Spleen (tissue), 13 donors: Measurements from ENCODE around the gene FPR2. TPM values are rescaled to one million over a fixed set of nuclear protein-coding genes. Genes with fewer than 3 reads are reported as not detected.

Experiments used
- DNase-seq: peaks from one replicate; pipeline ENCODE4 v3.0.0-alpha.2; 2020
- H3K27ac ChIP-seq, 8 donors: fragments of 200-600 bp; sonication (generic) in 7 of 8; 1 replicate in 4 of 8; 2 replicates in 4 of 8; pipeline versions ENCODE4 v1.5.0 to v1.8.0; 2016 to 2021; ENCODE audit warnings: inconsistent platforms in 4 of 8, mild to moderate bottlenecking in 4 of 8, moderate library complexity in 1 of 8
- H3K27me3 ChIP-seq, 7 donors: fragments of 200-600 bp; sonication (generic) in 6 of 7; replicated peaks in 1 of 7; 1 replicate in 4 of 7; 2 replicates in 3 of 7; pipeline versions ENCODE4 v1.5.0 to v1.8.0; 2016 to 2021; ENCODE audit warnings: inconsistent platforms in 3 of 7, mild to moderate bottlenecking in 1 of 7
- H3K36me3 ChIP-seq, 6 donors: fragments of 200-600 bp; sonication (generic) in 5 of 6; 1 replicate in 4 of 6; 2 replicates in 2 of 6; pipeline versions ENCODE4 v1.5.0 to v1.8.0; 2016 to 2021; ENCODE audit warnings: inconsistent platforms in 2 of 6
- H3K4me1 ChIP-seq, 6 donors: fragments of 200-600 bp; sonication (generic) in 5 of 6; 1 replicate in 3 of 6; 2 replicates in 3 of 6; pipeline versions ENCODE4 v1.5.0 to v1.8.0; 2016 to 2021; ENCODE audit warnings: inconsistent platforms in 3 of 6
- H3K4me3 ChIP-seq, 8 donors: fragments of 200-600 bp; sonication (generic) in 7 of 8; 1 replicate in 4 of 8; 2 replicates in 4 of 8; pipeline versions ENCODE4 v1.5.0 to v1.8.0; 2016 to 2021; ENCODE audit warnings: inconsistent platforms in 4 of 8, mild to moderate bottlenecking in 4 of 8, moderate library complexity in 2 of 8
- H3K9me3 ChIP-seq, 8 donors: fragments of 200-600 bp; sonication (generic) in 7 of 8; 1 replicate in 4 of 8; 2 replicates in 4 of 8; pipeline versions ENCODE4 v1.5.0 to v1.8.0; 2016 to 2021; ENCODE audit warnings: inconsistent platforms in 4 of 8
- POLR2A ChIP-seq, 3 donors: fragments of 450-650 bp; IDR thresholded peaks; one replicate each; pipeline ENCODE4 v1.5.1; 2017; ENCODE audit warnings: antibody characterized with exemption in 3 of 3, mild to moderate bottlenecking in 1 of 3
- POLR2AphosphoS5 ChIP-seq, 3 donors: sonication (generic); formaldehyde crosslinking; IDR thresholded peaks; one replicate each; pipeline ENCODE4 v1.5.1; 2017; ENCODE audit warnings: antibody characterized with exemption in 3 of 3
- WGBS, 5 donors: extraction: QIAGEN DNeasy Blood & Tissue Kit in 3 of 5; methylation state at CpG; one replicate each; pipeline versions ENCODE4 v1.1.5 to v1.1.7; 2013 to 2018; 5-methylcytosine and 5-hydroxymethylcytosine counted together
- intact Hi-C: fragments of 100-400 bp; cut with DNase I; formaldehyde crosslinking; loops from one replicate; pipeline ENCODE4 v1.15.0; 2023; ENCODE audit warnings: low total_unique reads
- long read RNA-seq, 2 donors: transcript quantifications; one replicate each; lab custom pipeline, GENCODE V29; 2026
- polyA plus RNA-seq, 3 donors: library from polyadenylated mRNA; stranded (reverse); fragments of 200-250 nt; gene quantifications; one replicate each; pipeline ENCODE4 v1.2.1, GENCODE V29; 2013
- total RNA-seq, 7 donors: library from RNA; depleted of rRNA in 3 of 7; stranded (reverse); fragments of >200 nt in 3 of 7; fragmentation: NEBNext Ultra II Directional in 4 of 7; extraction: Animal tissue kit (Norgen Biotek cat#: 25700) in 4 of 7; gene quantifications; one replicate each; pipeline versions ENCODE4 v1.1.0 to v1.2.1, GENCODE V29; 2016 to 2021
- TF ChIP-seq, protein P1 (sequence below), 11 experiments: fragments of 200-600 bp in 7 of 11; fragments of 450-650 bp in 4 of 11; sonication (generic) in 4 of 11; IDR thresholded peaks in 8 of 11; conservative IDR thresholded peaks in 3 of 11; 1 replicate in 7 of 11; 2 replicates in 4 of 11; pipeline versions ENCODE4 v1.4.0 to v1.8.0; 2016 to 2021; ENCODE audit warnings: antibody characterized with exemption in 11 of 11, inconsistent platforms in 4 of 11, mild to moderate bottlenecking in 1 of 11
- donor health status: healthy with polysubstance abuse.
- donor health status: DM: no; HTN: no; CAD: no; lungs with moderate emphysema.
- donor health status: DM: no; HTN: no; CAD: no.
- donor health status: Bipolar disorder and iron deficiency.
- donor health status: healthy.
- donor health status: DM: no; HTN: no; CAD: no.
- donor health status: DM: yes; HTN: yes; CAD: no.

The FPR2 gene
- total RNA-seq (10 to 100 TPM; 18.6 to 88.0 (median 37.1) TPM), polyA plus RNA-seq (1 to 10 TPM; 1.5 to 3.8 (median 2.0) TPM)
- long read RNA-seq, donor 1, partial matches to known transcripts: 26 of 28 reads
- long read RNA-seq, donor 1, other reads (novel, unspliced or antisense): 0 of 28 reads
- long read RNA-seq, donor 2, partial matches to known transcripts: 22 of 23 reads
- long read RNA-seq, donor 2, other reads (novel, unspliced or antisense): 0 of 23 reads

GRCh38 chr19:51760697-51761356 lies at the start of gene FPR2:
FPR2 (plus strand) TSS chr19:51761180; CDS start chr19:51768659, 7,479 bp downstream.
- no peak for DNase-seq
- H3K27me3 ChIP-seq: peaks cover 0 to 49% (median 0%) of the 10 kb centered on the region in 7 donors
- peak within 1 kb of the TSS in 7 of 8 donors; percentile 76 to 93 (median 86) for H3K27ac ChIP-seq
- intact Hi-C loops: no loop called here
- WGBS, 5 donors: 40 to 69% (median 50%) methylated on average over 8 of the region's 8 CpGs
- H3K9me3 ChIP-seq: no peaks in the 10 kb centered on the region
- H3K36me3 ChIP-seq: no peaks in the 10 kb centered on the region
- peak within 1 kb of the TSS in 5 of 8 donors; percentile 1 to 60 (median 23) for H3K4me3 ChIP-seq
- TF ChIP-seq, protein P1, sequence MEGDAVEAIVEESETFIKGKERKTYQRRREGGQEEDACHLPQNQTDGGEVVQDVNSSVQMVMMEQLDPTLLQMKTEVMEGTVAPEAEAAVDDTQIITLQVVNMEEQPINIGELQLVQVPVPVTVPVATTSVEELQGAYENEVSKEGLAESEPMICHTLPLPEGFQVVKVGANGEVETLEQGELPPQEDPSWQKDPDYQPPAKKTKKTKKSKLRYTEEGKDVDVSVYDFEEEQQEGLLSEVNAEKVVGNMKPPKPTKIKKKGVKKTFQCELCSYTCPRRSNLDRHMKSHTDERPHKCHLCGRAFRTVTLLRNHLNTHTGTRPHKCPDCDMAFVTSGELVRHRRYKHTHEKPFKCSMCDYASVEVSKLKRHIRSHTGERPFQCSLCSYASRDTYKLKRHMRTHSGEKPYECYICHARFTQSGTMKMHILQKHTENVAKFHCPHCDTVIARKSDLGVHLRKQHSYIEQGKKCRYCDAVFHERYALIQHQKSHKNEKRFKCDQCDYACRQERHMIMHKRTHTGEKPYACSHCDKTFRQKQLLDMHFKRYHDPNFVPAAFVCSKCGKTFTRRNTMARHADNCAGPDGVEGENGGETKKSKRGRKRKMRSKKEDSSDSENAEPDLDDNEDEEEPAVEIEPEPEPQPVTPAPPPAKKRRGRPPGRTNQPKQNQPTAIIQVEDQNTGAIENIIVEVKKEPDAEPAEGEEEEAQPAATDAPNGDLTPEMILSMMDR (IDR thresholded peaks at IDR 0.05 in 8 of 11, conservative IDR thresholded peaks at IDR 0.05 in 3 of 11): no peak
- peak in 1 of 3 donors; percentile 83 for TF ChIP-seq POLR2AphosphoS5 (IDR thresholded peaks at IDR 0.05)
- no peak for TF ChIP-seq POLR2A (IDR thresholded peaks at IDR 0.05)
- peaks cover 0 to 18% (median 0%) of the 10 kb centered on the region in 6 donors for H3K4me1 ChIP-seq

DNA sequence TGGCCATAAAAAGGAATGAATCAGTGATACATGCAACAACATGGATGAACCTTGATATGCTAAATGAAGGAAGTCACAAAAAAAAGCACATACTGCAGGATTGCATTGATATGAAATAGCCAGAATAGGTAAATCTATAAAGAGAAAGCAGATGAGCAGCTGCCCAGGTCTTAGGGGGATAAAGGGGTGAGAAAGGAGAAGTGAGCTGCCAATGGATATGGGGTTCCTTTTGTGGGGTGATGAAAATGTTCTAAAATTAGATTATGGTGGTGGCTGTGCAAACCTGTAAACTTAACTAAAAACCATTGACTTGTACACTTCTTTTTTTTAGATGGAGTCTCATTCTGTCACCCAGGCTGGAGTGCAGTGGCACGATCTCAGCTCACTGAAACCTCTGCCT lies 49.3 kb upstream of the FPR2 start:
- peaks cover 0 to 19% (median 0%) of the 10 kb centered on the region in 7 donors for H3K27me3 ChIP-seq
- DNase-seq: no peak
- TF ChIP-seq POLR2AphosphoS5 (IDR thresholded peaks at IDR 0.05) (no peak), POLR2A (IDR thresholded peaks at IDR 0.05) (no peak)
- TF ChIP-seq, protein P1 (IDR thresholded peaks at IDR 0.05 in 8 of 11, conservative IDR thresholded peaks at IDR 0.05 in 3 of 11): no peak
- H3K27ac ChIP-seq: no peak overlapping the region
- H3K4me3 ChIP-seq: no peak overlapping the region
- no peaks in the 10 kb centered on the region for H3K9me3 ChIP-seq
- H3K36me3 ChIP-seq: peaks cover 0 to 14% (median 1%) of the 10 kb centered on the region in 6 donors
- peaks cover 0 to 15% (median 0%) of the 10 kb centered on the region in 6 donors for H3K4me1 ChIP-seq
- 58 to 81% (median 79%) methylated on average over 1 of the region's 1 CpG for WGBS, 5 donors
- intact Hi-C loops: no loop called here

DNA sequence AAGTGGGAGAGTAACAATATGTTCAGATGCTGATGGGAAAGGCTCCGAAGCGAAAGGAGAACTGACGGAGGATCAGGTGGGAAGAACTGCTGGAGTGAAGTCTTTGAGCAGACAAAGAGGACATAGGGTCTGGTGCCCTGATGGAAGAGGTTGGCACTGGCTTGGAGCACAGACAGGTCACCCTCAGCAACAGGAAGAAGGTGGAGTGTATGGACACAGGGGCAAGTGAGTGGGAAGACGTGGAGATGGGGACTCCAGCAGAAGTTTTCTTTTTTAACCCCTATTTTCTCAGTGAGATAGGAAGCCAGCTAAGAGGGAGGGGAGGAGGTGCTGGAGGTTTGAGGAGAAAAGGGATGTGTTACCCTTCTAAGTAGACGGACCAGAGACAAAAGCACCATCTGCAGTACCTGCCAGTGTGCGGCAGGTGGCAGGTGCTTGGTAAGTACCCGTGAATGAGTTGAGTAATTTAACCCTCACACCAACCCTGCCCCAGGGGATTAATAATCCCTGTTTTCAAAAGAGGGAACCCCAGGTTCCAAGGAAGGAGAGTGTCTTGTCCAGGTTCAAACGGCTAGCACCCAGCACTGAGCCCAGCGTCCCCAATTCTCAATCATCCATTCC lies 48.4 kb upstream of the FPR2 start:
- TF ChIP-seq, protein P1 (IDR thresholded peaks at IDR 0.05 in 8 of 11, conservative IDR thresholded peaks at IDR 0.05 in 3 of 11): peak in 3 of 11 experiments; percentile 12 to 30 (median 29)
- TF ChIP-seq POLR2A (IDR thresholded peaks at IDR 0.05): no peak
- Histone ChIP-seq H3K4me3 (no peak overlapping the region), H3K4me1 (peaks cover 0 to 15% (median 0%) of the 10 kb centered on the region in 6 donors), H3K36me3 (peaks cover 0 to 6% (median 0%) of the 10 kb centered on the region in 6 donors), H3K27me3 (peaks cover 0 to 28% (median 0%) of the 10 kb centered on the region in 7 donors), H3K9me3 (no peaks in the 10 kb centered on the region), H3K27ac (no peak overlapping the region)
- intact Hi-C loops: no loop called here
- 48 to 54% (median 49%) methylated on average over 9 of the region's 9 CpGs for WGBS, 5 donors
- no peak for DNase-seq
